HepG2 (cell line): ENCODE data around the gene BORCS5. TPM values are rescaled to one million over a fixed set of nuclear protein-coding genes. Genes with fewer than 3 reads are reported as not detected.

Source experiments
- EZH2 ChIP-seq: conservative IDR thresholded peaks from 2 replicates; pipeline ENCODE4 v1.6.1; 2012; ENCODE audit warnings: mild to moderate bottlenecking, low read depth, low read length, moderate library complexity
- FIP1L1 ChIP-seq: fragments of 200-400 bp; formaldehyde crosslinking; IDR thresholded peaks from 2 replicates; pipeline ENCODE4 v1.6.1; 2018; ENCODE audit warnings: low read depth, mild to moderate bottlenecking, low read length, moderate library complexity, borderline replicate concordance; ENCODE audit not compliant: insufficient read depth
- IKZF4 ChIP-seq: sonication (generic); formaldehyde crosslinking; IDR thresholded peaks from 2 replicates; pipeline ENCODE4 v1.5.1; 2020; ENCODE audit warnings: borderline replicate concordance, mild to moderate bottlenecking, low read depth, missing genetic modification reagents; ENCODE audit errors: not compliant biosample characterization
- LBX2 ChIP-seq: sonication (generic); formaldehyde crosslinking; IDR thresholded peaks from 2 replicates; pipeline ENCODE4 v1.5.0; 2020; ENCODE audit warnings: missing genetic modification reagents, mild to moderate bottlenecking, borderline replicate concordance
- MBNL3 ChIP-seq: fragments of 250-450 bp; sonication (Bioruptor Pico); conservative IDR thresholded peaks from 2 replicates; pipeline ENCODE4 v1.8.0; 2022; ENCODE audit warnings: mild to moderate bottlenecking, inconsistent platforms
- MEF2D ChIP-seq: sonication (generic); formaldehyde crosslinking; IDR thresholded peaks from 2 replicates; pipeline ENCODE4 v1.5.1; 2020; ENCODE audit warnings: mild to moderate bottlenecking, missing genetic modification reagents
- NFYB ChIP-seq: sonication (generic); formaldehyde crosslinking; IDR thresholded peaks from 2 replicates; pipeline ENCODE4 v1.4.0; 2020; ENCODE audit warnings: missing genetic modification reagents
- PAWR ChIP-seq: sonication (generic); formaldehyde crosslinking; IDR thresholded peaks from 2 replicates; pipeline ENCODE4 v1.4.0; 2020; ENCODE audit warnings: missing genetic modification reagents, mild to moderate bottlenecking, borderline replicate concordance
- RARG ChIP-seq: sonication (generic); formaldehyde crosslinking; IDR thresholded peaks from 2 replicates; pipeline ENCODE4 v1.4.0; 2020; ENCODE audit warnings: low read depth, mild to moderate bottlenecking, missing genetic modification reagents
- SMAD1 ChIP-seq: sonication (generic); formaldehyde crosslinking; IDR thresholded peaks from 2 replicates; pipeline ENCODE4 v1.4.0; 2020; ENCODE audit warnings: missing genetic modification reagents, low read depth, mild to moderate bottlenecking, borderline replicate concordance
- SMAD9 ChIP-seq: sonication (generic); formaldehyde crosslinking; IDR thresholded peaks from 2 replicates; pipeline ENCODE4 v1.5.1; 2020; ENCODE audit warnings: mild to moderate bottlenecking, missing genetic modification reagents
- SOX5 ChIP-seq: IDR thresholded peaks from 2 replicates; pipeline ENCODE4 v1.6.1; 2016; ENCODE audit warnings: borderline replicate concordance
- SP5 ChIP-seq: IDR thresholded peaks from 2 replicates; pipeline ENCODE4 v1.6.1; 2016; ENCODE audit warnings: low read depth, borderline replicate concordance
- SRY ChIP-seq: sonication (generic); formaldehyde crosslinking; IDR thresholded peaks from 2 replicates; pipeline ENCODE4 v1.8.0; 2022; ENCODE audit warnings: mild to moderate bottlenecking, missing genetic modification reagents
- TRAFD1 ChIP-seq: sonication (generic); formaldehyde crosslinking; IDR thresholded peaks from 2 replicates; pipeline ENCODE4 v1.5.1; 2020; ENCODE audit warnings: missing genetic modification reagents, mild to moderate bottlenecking, borderline replicate concordance
- ZBTB7A ChIP-seq: sonication (generic); formaldehyde crosslinking; IDR thresholded peaks from 2 replicates; pipeline ENCODE4 v1.8.0; 2022; ENCODE audit warnings: mild to moderate bottlenecking, missing genetic modification reagents
- ZNF138 ChIP-seq: sonication (generic); formaldehyde crosslinking; IDR thresholded peaks from 2 replicates; pipeline ENCODE4 v1.5.0; 2020; ENCODE audit warnings: mild to moderate bottlenecking, low read depth, missing genetic modification reagents
- ZNF253 ChIP-seq: sonication (generic); formaldehyde crosslinking; IDR thresholded peaks from 2 replicates; pipeline ENCODE4 v1.8.0; 2022; ENCODE audit warnings: mild to moderate bottlenecking, missing genetic modification reagents, borderline replicate concordance
- ZNF556 ChIP-seq: sonication (generic); formaldehyde crosslinking; IDR thresholded peaks from 2 replicates; pipeline ENCODE4 v1.4.0; 2020; ENCODE audit warnings: mild to moderate bottlenecking, missing genetic modification reagents, borderline replicate concordance
- ZNF747 ChIP-seq: sonication (generic); formaldehyde crosslinking; IDR thresholded peaks from 2 replicates; pipeline ENCODE4 v1.8.1; 2023; ENCODE audit warnings: missing genetic modification reagents, mild to moderate bottlenecking, borderline replicate concordance
- ZSCAN25 ChIP-seq: sonication (generic); formaldehyde crosslinking; IDR thresholded peaks from 2 replicates; pipeline ENCODE4 v1.8.0; 2022; ENCODE audit warnings: mild to moderate bottlenecking, missing genetic modification reagents
- polyA plus RNA-seq, 8 experiments: library from polyadenylated mRNA; depleted of rRNA in 3 of 8; stranded (reverse) in 7 of 8; unstranded in 1 of 8; fragments of >200 nt; fragmentation: Illumina TruSeq in 4 of 8; extraction: Trizol in 4 of 8; gene quantifications; 2 replicates each; pipeline versions ENCODE4 v1.2.1 to v1.2.3, GENCODE V29; 2011 to 2016; ENCODE audit warnings: low read depth in 4 of 8, missing spikeins in 1 of 8, mixed read lengths in 1 of 8; ENCODE audit not compliant: insufficient read depth in 1 of 8
- total RNA-seq, 5 experiments: library from RNA; depleted of rRNA; stranded (reverse); fragments of >200 nt; fragmentation: Illumina TruSeq; extraction: Trizol; gene quantifications; 2 replicates each; pipeline ENCODE4 v1.2.3, GENCODE V29; 2016; ENCODE audit warnings: low read depth in 1 of 5
- TF ChIP-seq, protein P1 (sequence below): sonication (generic); formaldehyde crosslinking; IDR thresholded peaks from 2 replicates; pipeline ENCODE4 v1.5.1; 2020; ENCODE audit warnings: mild to moderate bottlenecking, missing genetic modification reagents

The BORCS5 gene
- total and polyA plus RNA-seq, 2 of the 13 experiments (the other 11 are each of a cell fraction or from before 2014, with no cell fraction given), result 3.9 to 4.7 TPM

DNA sequence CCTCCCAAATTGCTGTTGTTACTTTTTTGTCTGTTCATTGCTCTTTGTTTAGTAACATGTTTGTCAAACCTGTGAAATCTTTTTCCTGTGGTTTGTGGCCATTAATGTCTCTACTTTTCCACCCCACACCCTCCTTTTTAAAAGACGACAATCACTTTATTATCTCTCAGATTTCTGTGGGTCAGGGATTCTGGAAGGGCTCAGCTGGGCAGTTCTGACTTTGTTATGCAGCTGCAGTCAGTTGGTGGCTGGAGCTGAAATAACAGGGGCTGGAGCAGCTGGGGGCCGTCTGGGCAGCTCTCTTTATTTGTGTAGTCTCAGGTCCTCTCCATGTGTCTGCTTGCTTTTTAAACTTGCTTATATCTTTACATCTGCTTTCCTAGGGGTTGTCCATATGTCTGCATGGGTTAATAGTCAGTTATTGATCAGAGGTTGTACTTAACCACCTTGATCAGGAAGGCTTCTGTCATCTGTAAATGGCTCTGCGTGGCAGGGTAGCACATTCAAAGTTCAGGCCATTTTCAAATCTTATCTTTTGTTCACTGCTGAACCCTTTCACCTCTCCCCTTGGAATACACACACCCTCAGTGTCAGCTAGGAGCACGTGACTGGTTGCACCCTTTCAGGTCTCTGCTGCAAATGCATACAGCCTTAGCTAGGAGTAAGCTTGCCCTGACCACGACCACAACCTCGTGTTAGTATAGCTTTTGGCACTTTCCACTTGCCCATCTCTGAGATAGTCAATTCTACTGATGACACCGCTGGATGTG, 27.9 kb downstream of the BORCS5 start (continued):
- TF ChIP-seq SOX5 (CRISPR knock-in tag), result peak; percentile 81
- TF ChIP-seq NFYB (CRISPR knock-in tag), result no peak
- TF ChIP-seq ZBTB7A, result no peak
- TF ChIP-seq PAWR (CRISPR knock-in tag), result no peak
- no peak for TF ChIP-seq RARG (CRISPR knock-in tag)
- TF ChIP-seq SP5, result peak; percentile 23; the same call in 1 of the 2 replicates
- TF ChIP-seq SMAD1, result no peak
- no peak for TF ChIP-seq FIP1L1
- no peak for TF ChIP-seq MBNL3
- TF ChIP-seq SMAD9 (CRISPR knock-in tag), result no peak
- no peak for TF ChIP-seq SRY (CRISPR knock-in tag)
- TF ChIP-seq LBX2 (CRISPR knock-in tag), result no peak
- TF ChIP-seq ZNF747, result 0 out of 2 replicates have a peak, but pooled peaks have one; percentile 51
- TF ChIP-seq, protein P1, sequence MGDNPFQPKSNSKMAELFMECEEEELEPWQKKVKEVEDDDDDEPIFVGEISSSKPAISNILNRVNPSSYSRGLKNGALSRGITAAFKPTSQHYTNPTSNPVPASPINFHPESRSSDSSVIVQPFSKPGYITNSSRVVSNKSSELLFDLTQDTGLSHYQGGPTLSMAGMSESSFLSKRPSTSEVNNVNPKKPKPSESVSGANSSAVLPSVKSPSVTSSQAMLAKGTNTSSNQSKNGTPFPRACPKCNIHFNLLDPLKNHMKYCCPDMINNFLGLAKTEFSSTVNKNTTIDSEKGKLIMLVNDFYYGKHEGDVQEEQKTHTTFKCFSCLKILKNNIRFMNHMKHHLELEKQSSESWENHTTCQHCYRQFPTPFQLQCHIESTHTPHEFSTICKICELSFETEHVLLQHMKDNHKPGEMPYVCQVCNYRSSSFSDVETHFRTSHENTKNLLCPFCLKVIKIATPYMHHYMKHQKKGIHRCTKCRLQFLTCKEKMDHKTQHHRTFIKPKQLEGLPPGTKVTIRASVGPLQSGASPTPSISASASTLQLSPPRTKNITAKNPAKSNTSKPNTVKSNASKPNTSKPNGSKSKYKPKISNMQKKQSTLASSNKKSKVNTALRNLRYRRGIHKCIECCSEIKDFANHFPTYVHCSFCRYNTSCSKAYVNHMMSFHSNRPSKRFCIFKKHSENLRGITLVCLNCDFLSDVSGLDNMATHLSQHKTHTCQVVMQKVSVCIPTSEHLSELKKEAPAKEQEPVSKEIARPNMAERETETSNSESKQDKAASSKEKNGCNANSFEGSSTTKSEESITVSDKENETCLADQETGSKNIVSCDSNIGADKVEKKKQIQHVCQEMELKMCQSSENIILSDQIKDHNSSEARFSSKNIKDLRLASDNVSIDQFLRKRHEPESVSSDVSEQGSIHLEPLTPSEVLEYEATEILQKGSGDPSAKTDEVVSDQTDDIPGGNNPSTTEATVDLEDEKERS (CRISPR knock-in tag), result no peak
- no peak for TF ChIP-seq EZH2
- peak; percentile 74 for TF ChIP-seq ZSCAN25
- no peak for TF ChIP-seq ZNF138 (CRISPR knock-in tag)
- TF ChIP-seq MEF2D (CRISPR knock-in tag), result 0 out of 2 replicates have a peak, but pooled peaks have one; percentile 25
- TF ChIP-seq IKZF4, result no peak
- no peak for TF ChIP-seq ZNF556 (CRISPR knock-in tag)
- peak; percentile 45; the same call in 1 of the 2 replicates for TF ChIP-seq TRAFD1 (CRISPR knock-in tag)
- no peak for TF ChIP-seq ZNF253 (CRISPR knock-in tag)
